HL-60 (cell line): Measurements from ENCODE around the gene NDP.

Experiments
- CTCF ChIP-seq: IDR thresholded peaks from one replicate; pipeline ENCODE4 v1.5.1; 2011; ENCODE audit warnings: low read length, control low read depth, inconsistent platforms; ENCODE audit not compliant: insufficient read depth
- REST ChIP-seq: IDR thresholded peaks from 2 replicates; pipeline ENCODE4 v1.6.1; 2012; ENCODE audit warnings: low read depth; ENCODE audit not compliant: insufficient replicate concordance

- TF ChIP-seq CTCF (no peak), REST (no peak)
Observed at GRCh38 chrX:44003975-44004374, 30.8 kb upstream of the NDP start.
